ENCODE results near the gene ASPHD2. TPM values are rescaled to one million over a fixed set of nuclear protein-coding genes. Genes with fewer than 3 reads are reported as not detected.

ASPHD2 gene
- total and polyA plus RNA-seq, 2 of the 13 experiments (the other 11 are each of a cell fraction or from before 2014, with no cell fraction given): 0.04 TPM

DNA sequence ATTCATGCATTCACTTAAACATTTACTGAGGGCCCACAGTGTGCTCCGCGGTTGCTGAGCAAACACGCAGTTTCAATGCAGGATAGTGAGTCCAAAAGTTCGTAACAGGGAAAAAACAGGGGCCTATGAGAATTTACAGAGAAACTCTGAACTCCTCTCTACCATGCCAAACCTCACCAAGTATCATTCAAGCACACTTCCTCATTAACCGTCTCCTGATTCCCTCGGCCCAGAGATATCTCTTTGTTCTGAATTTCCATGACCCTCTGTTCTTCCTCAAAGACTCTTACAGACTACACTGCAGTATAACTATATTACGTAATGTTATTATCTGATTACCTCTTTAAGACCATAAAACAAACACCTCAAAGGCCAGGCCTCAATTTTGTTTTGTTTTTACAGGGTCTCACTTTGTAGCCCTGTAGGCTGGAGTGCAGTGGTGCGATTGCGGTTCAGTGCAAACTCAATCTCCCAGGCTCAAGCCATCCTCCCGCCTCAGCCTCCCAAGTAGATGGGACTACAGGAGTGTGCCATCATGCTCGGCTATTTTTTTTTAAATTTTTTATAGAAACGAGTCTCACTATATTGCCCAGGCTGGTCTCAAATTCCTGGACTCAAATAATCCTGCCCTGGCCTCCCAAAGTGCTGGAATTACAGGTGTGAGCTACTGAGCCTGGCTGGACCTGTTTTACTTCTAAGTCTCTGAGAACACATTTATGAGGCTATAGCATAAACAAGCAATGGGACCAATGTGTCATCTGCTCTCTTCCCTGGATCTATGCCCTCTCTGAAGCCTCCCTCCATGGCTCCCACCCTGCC lies 50.9 kb downstream of the ASPHD2 start (continued):
- TF ChIP-seq, protein P1, sequence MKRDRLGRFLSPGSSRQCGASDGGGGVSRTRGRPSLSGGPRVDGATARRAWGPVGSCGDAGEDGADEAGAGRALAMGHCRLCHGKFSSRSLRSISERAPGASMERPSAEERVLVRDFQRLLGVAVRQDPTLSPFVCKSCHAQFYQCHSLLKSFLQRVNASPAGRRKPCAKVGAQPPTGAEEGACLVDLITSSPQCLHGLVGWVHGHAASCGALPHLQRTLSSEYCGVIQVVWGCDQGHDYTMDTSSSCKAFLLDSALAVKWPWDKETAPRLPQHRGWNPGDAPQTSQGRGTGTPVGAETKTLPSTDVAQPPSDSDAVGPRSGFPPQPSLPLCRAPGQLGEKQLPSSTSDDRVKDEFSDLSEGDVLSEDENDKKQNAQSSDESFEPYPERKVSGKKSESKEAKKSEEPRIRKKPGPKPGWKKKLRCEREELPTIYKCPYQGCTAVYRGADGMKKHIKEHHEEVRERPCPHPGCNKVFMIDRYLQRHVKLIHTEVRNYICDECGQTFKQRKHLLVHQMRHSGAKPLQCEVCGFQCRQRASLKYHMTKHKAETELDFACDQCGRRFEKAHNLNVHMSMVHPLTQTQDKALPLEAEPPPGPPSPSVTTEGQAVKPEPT (CRISPR knock-in tag; IDR thresholded peaks at IDR 0.05; ENCODE audit: low read depth): no peak
- TF ChIP-seq ZNF460 (CRISPR knock-in tag; IDR thresholded peaks at IDR 0.05; ENCODE audit: borderline replicate concordance): no peak
- TF ChIP-seq KLF12 (CRISPR knock-in tag; IDR thresholded peaks at IDR 0.05; ENCODE audit: borderline replicate concordance): 0 out of 2 replicates have a peak, but pooled peaks have one; percentile 3
- no peak for TF ChIP-seq ZNF564 (CRISPR knock-in tag; IDR thresholded peaks at IDR 0.05)
- TF ChIP-seq CEBPB (IDR thresholded peaks at IDR 0.05; ENCODE audit: borderline replicate concordance, low read depth, low read length): 0 out of 2 replicates have a peak, but pooled peaks have one; percentile 38
- no peak for TF ChIP-seq ZNF660 (CRISPR knock-in tag; IDR thresholded peaks at IDR 0.05; ENCODE audit: borderline replicate concordance, low read depth)
- no peak for TF ChIP-seq RNF2 (conservative IDR thresholded peaks at IDR 0.05; ENCODE audit: low read depth)
- TF ChIP-seq ZNF883 (CRISPR knock-in tag; IDR thresholded peaks at IDR 0.05; ENCODE audit: not compliant biosample characterization): no peak
- TF ChIP-seq, protein P2, sequence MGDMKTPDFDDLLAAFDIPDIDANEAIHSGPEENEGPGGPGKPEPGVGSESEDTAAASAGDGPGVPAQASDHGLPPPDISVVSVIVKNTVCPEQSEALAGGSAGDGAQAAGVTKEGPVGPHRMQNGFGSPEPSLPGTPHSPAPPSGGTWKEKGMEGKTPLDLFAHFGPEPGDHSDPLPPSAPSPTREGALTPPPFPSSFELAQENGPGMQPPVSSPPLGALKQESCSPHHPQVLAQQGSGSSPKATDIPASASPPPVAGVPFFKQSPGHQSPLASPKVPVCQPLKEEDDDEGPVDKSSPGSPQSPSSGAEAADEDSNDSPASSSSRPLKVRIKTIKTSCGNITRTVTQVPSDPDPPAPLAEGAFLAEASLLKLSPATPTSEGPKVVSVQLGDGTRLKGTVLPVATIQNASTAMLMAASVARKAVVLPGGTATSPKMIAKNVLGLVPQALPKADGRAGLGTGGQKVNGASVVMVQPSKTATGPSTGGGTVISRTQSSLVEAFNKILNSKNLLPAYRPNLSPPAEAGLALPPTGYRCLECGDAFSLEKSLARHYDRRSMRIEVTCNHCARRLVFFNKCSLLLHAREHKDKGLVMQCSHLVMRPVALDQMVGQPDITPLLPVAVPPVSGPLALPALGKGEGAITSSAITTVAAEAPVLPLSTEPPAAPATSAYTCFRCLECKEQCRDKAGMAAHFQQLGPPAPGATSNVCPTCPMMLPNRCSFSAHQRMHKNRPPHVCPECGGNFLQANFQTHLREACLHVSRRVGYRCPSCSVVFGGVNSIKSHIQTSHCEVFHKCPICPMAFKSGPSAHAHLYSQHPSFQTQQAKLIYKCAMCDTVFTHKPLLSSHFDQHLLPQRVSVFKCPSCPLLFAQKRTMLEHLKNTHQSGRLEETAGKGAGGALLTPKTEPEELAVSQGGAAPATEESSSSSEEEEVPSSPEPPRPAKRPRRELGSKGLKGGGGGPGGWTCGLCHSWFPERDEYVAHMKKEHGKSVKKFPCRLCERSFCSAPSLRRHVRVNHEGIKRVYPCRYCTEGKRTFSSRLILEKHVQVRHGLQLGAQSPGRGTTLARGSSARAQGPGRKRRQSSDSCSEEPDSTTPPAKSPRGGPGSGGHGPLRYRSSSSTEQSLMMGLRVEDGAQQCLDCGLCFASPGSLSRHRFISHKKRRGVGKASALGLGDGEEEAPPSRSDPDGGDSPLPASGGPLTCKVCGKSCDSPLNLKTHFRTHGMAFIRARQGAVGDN (CRISPR knock-in tag; IDR thresholded peaks at IDR 0.05): no peak
- TF ChIP-seq ZNF3 (CRISPR knock-in tag; IDR thresholded peaks at IDR 0.05): no peak
- no peak for TF ChIP-seq MIER3 (CRISPR knock-in tag; IDR thresholded peaks at IDR 0.05; ENCODE audit: borderline replicate concordance)
- TF ChIP-seq ZNF749 (CRISPR knock-in tag; IDR thresholded peaks at IDR 0.05; ENCODE audit: borderline replicate concordance): no peak
- TF ChIP-seq ZSCAN21 (CRISPR knock-in tag; IDR thresholded peaks at IDR 0.05; ENCODE audit: borderline replicate concordance): no peak
- TF ChIP-seq ZSCAN25 (CRISPR knock-in tag; IDR thresholded peaks at IDR 0.05): no peak
- TF ChIP-seq FOXC1 (CRISPR knock-in tag; IDR thresholded peaks at IDR 0.05; ENCODE audit: borderline replicate concordance): no peak
- TF ChIP-seq ZSCAN22 (CRISPR knock-in tag; IDR thresholded peaks at IDR 0.05): no peak
- TF ChIP-seq, protein P3, sequence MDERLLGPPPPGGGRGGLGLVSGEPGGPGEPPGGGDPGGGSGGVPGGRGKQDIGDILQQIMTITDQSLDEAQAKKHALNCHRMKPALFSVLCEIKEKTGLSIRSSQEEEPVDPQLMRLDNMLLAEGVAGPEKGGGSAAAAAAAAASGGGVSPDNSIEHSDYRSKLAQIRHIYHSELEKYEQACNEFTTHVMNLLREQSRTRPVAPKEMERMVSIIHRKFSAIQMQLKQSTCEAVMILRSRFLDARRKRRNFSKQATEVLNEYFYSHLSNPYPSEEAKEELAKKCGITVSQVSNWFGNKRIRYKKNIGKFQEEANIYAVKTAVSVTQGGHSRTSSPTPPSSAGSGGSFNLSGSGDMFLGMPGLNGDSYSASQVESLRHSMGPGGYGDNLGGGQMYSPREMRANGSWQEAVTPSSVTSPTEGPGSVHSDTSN (CRISPR knock-in tag; IDR thresholded peaks at IDR 0.05): no peak
- no peak for TF ChIP-seq KMT2B (CRISPR knock-in tag; IDR thresholded peaks at IDR 0.05)
- TF ChIP-seq, protein P4, sequence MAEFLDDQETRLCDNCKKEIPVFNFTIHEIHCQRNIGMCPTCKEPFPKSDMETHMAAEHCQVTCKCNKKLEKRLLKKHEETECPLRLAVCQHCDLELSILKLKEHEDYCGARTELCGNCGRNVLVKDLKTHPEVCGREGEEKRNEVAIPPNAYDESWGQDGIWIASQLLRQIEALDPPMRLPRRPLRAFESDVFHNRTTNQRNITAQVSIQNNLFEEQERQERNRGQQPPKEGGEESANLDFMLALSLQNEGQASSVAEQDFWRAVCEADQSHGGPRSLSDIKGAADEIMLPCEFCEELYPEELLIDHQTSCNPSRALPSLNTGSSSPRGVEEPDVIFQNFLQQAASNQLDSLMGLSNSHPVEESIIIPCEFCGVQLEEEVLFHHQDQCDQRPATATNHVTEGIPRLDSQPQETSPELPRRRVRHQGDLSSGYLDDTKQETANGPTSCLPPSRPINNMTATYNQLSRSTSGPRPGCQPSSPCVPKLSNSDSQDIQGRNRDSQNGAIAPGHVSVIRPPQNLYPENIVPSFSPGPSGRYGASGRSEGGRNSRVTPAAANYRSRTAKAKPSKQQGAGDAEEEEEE (CRISPR knock-in tag; IDR thresholded peaks at IDR 0.05; ENCODE audit: borderline replicate concordance): no peak
- TF ChIP-seq DNMT1 (CRISPR knock-in tag; IDR thresholded peaks at IDR 0.05): no peak
- no peak for TF ChIP-seq YEATS2 (CRISPR knock-in tag; IDR thresholded peaks at IDR 0.05; ENCODE audit: borderline replicate concordance)

All from HepG2 (cell line).